Keratinocyte (primary cell): ENCODE measurements around the gene DUSP5. TPM values are rescaled to one million over a fixed set of nuclear protein-coding genes. Genes with fewer than 3 reads are reported as not detected.

Experiments used
- DNase-seq: peaks from one replicate; pipeline ENCODE4 v3.0.0-alpha.2; 2011; ENCODE audit warnings: low read depth, missing footprints, low spot score
- FAIRE-seq: peaks from 2 replicates; lab custom pipeline; 2011; peaks lifted over from hg19 to GRCh38; lab: Jason Lieb, UNC
- H2AFZ ChIP-seq: 2 replicates; pipeline ENCODE4 v1.6.0; 2012; ENCODE audit warnings: low read length, control low read depth, inconsistent platforms; ENCODE audit not compliant: control insufficient read depth
- H3K27ac ChIP-seq: 2 replicates; pipeline ENCODE4 v1.5.1; 2011; ENCODE audit warnings: low read length; ENCODE audit not compliant: control insufficient read depth, insufficient read depth
- H3K27me3 ChIP-seq: 3 replicates; pipeline ENCODE4 v1.6.0; 2011; ENCODE audit warnings: low read length; ENCODE audit not compliant: control insufficient read depth, insufficient read depth; ENCODE audit errors: extremely low read depth
- H3K36me3 ChIP-seq, 2 experiments: 2 replicates in 1 of 2; 3 replicates in 1 of 2; pipeline ENCODE4 v1.5.1; 2011; ENCODE audit warnings: low read length in 2 of 2, mild to moderate bottlenecking in 1 of 2; ENCODE audit not compliant: control insufficient read depth in 2 of 2, insufficient read depth in 2 of 2; ENCODE audit errors: extremely low read depth in 1 of 2
- H3K4me1 ChIP-seq: 3 replicates; pipeline ENCODE4 v1.5.1; 2011; ENCODE audit warnings: low read length; ENCODE audit not compliant: control insufficient read depth, insufficient read depth; ENCODE audit errors: extremely low read depth
- H3K4me2 ChIP-seq: 3 replicates; pipeline ENCODE4 v1.6.0; 2011; ENCODE audit warnings: low read depth, low read length; ENCODE audit not compliant: control insufficient read depth, insufficient read depth; ENCODE audit errors: extremely low read depth
- H3K4me3 ChIP-seq, 3 experiments: fragments of 200-600 bp in 1 of 3; sonication (generic) in 1 of 3; 2 replicates in 2 of 3; 3 replicates in 1 of 3; pipeline ENCODE4 v1.5.1; 2011 to 2016; ENCODE audit warnings: low read length in 3 of 3, mild to moderate bottlenecking in 3 of 3, control low read depth in 2 of 3, inconsistent platforms in 1 of 3, low read depth in 1 of 3, mixed read lengths in 1 of 3, mixed run types in 1 of 3, moderate library complexity in 1 of 3; ENCODE audit not compliant: control insufficient read depth in 2 of 3, insufficient read depth in 2 of 3; ENCODE audit errors: extremely low read depth in 1 of 3
- H3K79me2 ChIP-seq: 2 replicates; pipeline ENCODE4 v1.6.0; 2012; ENCODE audit warnings: low read length; ENCODE audit not compliant: control insufficient read depth, insufficient read depth
- H3K9ac ChIP-seq: 3 replicates; pipeline ENCODE4 v1.6.0; 2011; ENCODE audit warnings: low read length; ENCODE audit not compliant: control insufficient read depth, insufficient read depth; ENCODE audit errors: extremely low read depth
- H3K9me1 ChIP-seq: 3 replicates; pipeline ENCODE4 v1.6.0; 2011; ENCODE audit warnings: low read length; ENCODE audit not compliant: control insufficient read depth, insufficient read depth; ENCODE audit errors: extremely low read depth
- H3K9me3 ChIP-seq: 2 replicates; pipeline ENCODE4 v1.5.1; 2012; ENCODE audit warnings: low read depth, low read length; ENCODE audit not compliant: control insufficient read depth
- H4K20me1 ChIP-seq: 3 replicates; pipeline ENCODE4 v1.6.0; 2011; ENCODE audit warnings: low read length; ENCODE audit not compliant: control insufficient read depth, insufficient read depth; ENCODE audit errors: extremely low read depth
- CTCF ChIP-seq, 3 experiments: IDR thresholded peaks in 1 of 3; conservative IDR thresholded peaks in 1 of 3; optimal IDR thresholded peaks in 1 of 3; 2 replicates in 2 of 3; 3 replicates in 1 of 3; pipeline versions ENCODE3 to v1.5.1; 2011; ENCODE audit warnings: low read length in 3 of 3, mild to moderate bottlenecking in 3 of 3, moderate library complexity in 2 of 3, control low read depth in 1 of 3, inconsistent platforms in 1 of 3; ENCODE audit not compliant: insufficient read depth in 2 of 3; ENCODE audit errors: extremely low read depth in 1 of 3
- EZH2 ChIP-seq: IDR thresholded peaks from one replicate; pipeline ENCODE4 v1.6.1; 2012; ENCODE audit warnings: inconsistent platforms, mild to moderate bottlenecking, low read length, moderate library complexity
- dilution Hi-C: fragments of 300-500 bp; cut with MboI; formaldehyde crosslinking; loops from one replicate; pipeline ENCODE4 v1.7.0; 2020; ENCODE audit warnings: low sequenced_read_pairs; ENCODE audit not compliant: extremely low pct_ligation_motif_present
- polyA plus RNA-seq, 5 experiments: library from polyadenylated mRNA; depleted of rRNA in 3 of 5; stranded (reverse) in 3 of 5; stranded (forward) in 1 of 5; unstranded in 1 of 5; fragments of >200 nt; gene quantifications; 1 replicate in 1 of 5; 2 replicates in 3 of 5; 3 replicates in 1 of 5; pipeline versions ENCODE4 v1.2.1 to v1.2.3, GENCODE V29; 2011 to 2012; ENCODE audit warnings: missing spikeins in 2 of 5, low read depth in 1 of 5, low replicate concordance in 1 of 5

DUSP5 gene
- polyA plus RNA-seq, 1 donor (not counting 4 experiments of a cell fraction or from before 2014, with no cell fraction given): 49.6 TPM

GRCh38 chr10:110512461-110513187 is 14.9 kb downstream of the DUSP5 start:
- peaks cover 38 to 60% of the 10 kb centered on the region in 2 experiments for H3K36me3 ChIP-seq
- no peak for DNase-seq

GRCh38 chr10:110513949-110514348 is 16.2 kb downstream of the DUSP5 start:
- H3K27ac ChIP-seq: no peak overlapping the region
- H3K79me2 ChIP-seq: peaks cover 26% of the 10 kb centered on the region
- H2AFZ ChIP-seq: no peak overlapping the region
- no peak overlapping the region for H3K4me3 ChIP-seq
- no peak overlapping the region for H3K4me2 ChIP-seq
- H3K36me3 ChIP-seq: peaks cover 29 to 48% of the 10 kb centered on the region in 2 experiments
- FAIRE-seq (no peak), DNase-seq (no peak)
- dilution Hi-C loops: no loop called here
- H3K9ac ChIP-seq: no peak overlapping the region
- no peaks in the 10 kb centered on the region for H3K27me3 ChIP-seq
- peaks cover 18% of the 10 kb centered on the region for H3K9me1 ChIP-seq
- peaks cover 35% of the 10 kb centered on the region for H4K20me1 ChIP-seq
- H3K9me3 ChIP-seq: no peaks in the 10 kb centered on the region
- peaks cover 29% of the 10 kb centered on the region for H3K4me1 ChIP-seq
- no peak for TF ChIP-seq EZH2
- no peak for TF ChIP-seq CTCF (optimal IDR thresholded peaks at IDR 0.05 in 1 of 3, IDR thresholded peaks at IDR 0.05 in 1 of 3, conservative IDR thresholded peaks at IDR 0.05 in 1 of 3; ENCODE audit: extremely low read depth in 1 of 3, insufficient read depth in 2 of 3, low read length in 3 of 3)

More at GRCh38 chr10:110512461-110513187, 14.9 kb downstream of the DUSP5 start:
- Histone ChIP-seq H4K20me1 (peaks cover 41% of the 10 kb centered on the region), H3K9me1 (peaks cover 22% of the 10 kb centered on the region), H3K9ac (no peak overlapping the region), H3K27ac (peak overlapping the region; percentile 45), H3K4me2 (no peak overlapping the region), H3K4me3 (no peak overlapping the region), H3K4me1 (peaks cover 29% of the 10 kb centered on the region), H3K27me3 (no peaks in the 10 kb centered on the region), H3K79me2 (peaks cover 39% of the 10 kb centered on the region), H2AFZ (no peak overlapping the region), H3K9me3 (no peaks in the 10 kb centered on the region)
- peak; percentile 77 for FAIRE-seq
- TF ChIP-seq EZH2 (no peak), CTCF (optimal IDR thresholded peaks at IDR 0.05 in 1 of 3, IDR thresholded peaks at IDR 0.05 in 1 of 3, conservative IDR thresholded peaks at IDR 0.05 in 1 of 3; ENCODE audit: extremely low read depth in 1 of 3, insufficient read depth in 2 of 3, low read length in 3 of 3) (no peak)
- dilution Hi-C loops: no loop called here
